Neural cell (in vitro differentiated cells): ENCODE data around the gene AARS2. TPM values are rescaled to one million over a fixed set of nuclear protein-coding genes. Genes with fewer than 3 reads are reported as not detected.

Experiments
- H2AFZ ChIP-seq: fragments of 200-600, 300-800 bp; sonication (generic), shearing (Covaris generic); 2 replicates; pipeline ENCODE4 v1.6.0; 2014; ENCODE audit warnings: low read depth, mild to moderate bottlenecking, antibody characterized with exemption, low read length, moderate library complexity
- H3F3A ChIP-seq: fragments of 200-600 bp; shearing (Covaris generic); 2 replicates; pipeline ENCODE4 v1.6.1; 2016; ENCODE audit warnings: mild to moderate bottlenecking, moderate library complexity, mixed read lengths, antibody characterized with exemption, low read length; ENCODE audit not compliant: insufficient read depth, poor library complexity, severe bottlenecking
- H3K27ac ChIP-seq: fragments of 200-600, 300-800 bp; sonication (generic), shearing (Covaris generic); 2 replicates; pipeline ENCODE4 v1.5.1; 2014; ENCODE audit warnings: mild to moderate bottlenecking, low read length, moderate library complexity
- H3K27me3 ChIP-seq: fragments of 300-800, 200-600 bp; sonication (generic), shearing (Covaris generic); 2 replicates; pipeline ENCODE4 v1.6.0; 2014; ENCODE audit warnings: mild to moderate bottlenecking, low read depth, low read length, moderate library complexity; ENCODE audit not compliant: insufficient read depth
- H3K36me3 ChIP-seq: fragments of 300-800, 200-600 bp; sonication (generic), shearing (Covaris generic); 2 replicates; pipeline ENCODE4 v1.5.1; 2014; ENCODE audit warnings: mild to moderate bottlenecking, antibody characterized with exemption, low read length, moderate library complexity; ENCODE audit not compliant: insufficient read depth
- H3K4me2 ChIP-seq: fragments of 300-800, 200-600 bp; sonication (generic), shearing (Covaris generic); 2 replicates; pipeline ENCODE4 v1.6.0; 2014; ENCODE audit warnings: mild to moderate bottlenecking, low read length
- H3K4me3 ChIP-seq: fragments of 300-800, 200-600 bp; sonication (generic), shearing (Covaris generic); 2 replicates; pipeline ENCODE4 v1.5.1; 2014; ENCODE audit warnings: mild to moderate bottlenecking, low read length, moderate library complexity
- H3K79me2 ChIP-seq: fragments of 200-600 bp; shearing (Covaris generic); replicated peaks from 2 replicates; pipeline ENCODE4 v1.6.0; 2014; ENCODE audit warnings: mild to moderate bottlenecking, low read length, moderate library complexity; ENCODE audit not compliant: insufficient read depth
- H3K9ac ChIP-seq: fragments of 300-800, 200-600 bp; sonication (generic), shearing (Covaris generic); 2 replicates; pipeline ENCODE4 v1.6.1; 2016; ENCODE audit warnings: mild to moderate bottlenecking, low read length, mixed read lengths
- H3K9me2 ChIP-seq: fragments of 200-600 bp; shearing (Covaris generic); 2 replicates; pipeline ENCODE4 v1.6.1; 2016; ENCODE audit warnings: mild to moderate bottlenecking, low read length, mixed read lengths; ENCODE audit not compliant: insufficient read depth
- H3K9me3 ChIP-seq: fragments of 200-600, 300-800 bp; sonication (generic), shearing (Covaris generic); 2 replicates; pipeline ENCODE4 v1.6.1; 2016; ENCODE audit warnings: mild to moderate bottlenecking, mixed run types, low read length, moderate library complexity, mixed read lengths
- H4K20me1 ChIP-seq: fragments of 200-600 bp; shearing (Covaris generic); 2 replicates; pipeline ENCODE4 v1.6.1; 2016; ENCODE audit warnings: mild to moderate bottlenecking, mixed run types; ENCODE audit not compliant: insufficient read depth
- CTCF ChIP-seq: fragments of 450-650 bp; IDR thresholded peaks from 2 replicates; pipeline ENCODE4 v1.5.1; 2014; ENCODE audit warnings: antibody characterized with exemption, mild to moderate bottlenecking, moderate library complexity; ENCODE audit not compliant: poor library complexity, severe bottlenecking
- EP300 ChIP-seq: fragments of 450-650 bp; conservative IDR thresholded peaks from 2 replicates; pipeline ENCODE4 v1.6.1; 2014; ENCODE audit warnings: antibody characterized with exemption, mild to moderate bottlenecking, moderate library complexity; ENCODE audit not compliant: poor library complexity, severe bottlenecking
- EZH2 ChIP-seq: fragments of 200-600, 300-800 bp; shearing (Covaris generic), sonication (generic); IDR thresholded peaks from 2 replicates; pipeline ENCODE4 v1.6.1; 2014; ENCODE audit warnings: antibody characterized with exemption, low read length, borderline replicate concordance, mild to moderate bottlenecking; ENCODE audit not compliant: insufficient read depth, poor library complexity, severe bottlenecking
- MXI1 ChIP-seq: fragments of 450-650 bp; conservative IDR thresholded peaks from 2 replicates; pipeline ENCODE4 v1.6.1; 2014; ENCODE audit warnings: antibody characterized with exemption, mild to moderate bottlenecking; ENCODE audit not compliant: poor library complexity, severe bottlenecking
- POLR2AphosphoS5 ChIP-seq: IDR thresholded peaks from 2 replicates; pipeline ENCODE4 v1.6.1; 2012
- RAD21 ChIP-seq: fragments of 450-650 bp; conservative IDR thresholded peaks from 2 replicates; pipeline ENCODE4 v1.6.1; 2014; ENCODE audit warnings: antibody characterized with exemption, mild to moderate bottlenecking, moderate library complexity
- REST ChIP-seq: IDR thresholded peaks from 2 replicates; pipeline ENCODE4 v1.6.1; 2012; ENCODE audit warnings: borderline replicate concordance
- SMC3 ChIP-seq: fragments of 450-650 bp; conservative IDR thresholded peaks from 2 replicates; pipeline ENCODE4 v1.6.1; 2014; ENCODE audit warnings: antibody characterized with exemption, mild to moderate bottlenecking, moderate library complexity; ENCODE audit not compliant: poor library complexity
- TAF1 ChIP-seq: IDR thresholded peaks from 2 replicates; pipeline ENCODE4 v1.6.1; 2012; ENCODE audit warnings: low read depth
- polyA plus RNA-seq: library from polyadenylated mRNA; depleted of rRNA; stranded (reverse); fragments of >200 nt; gene quantifications from 2 replicates; pipeline ENCODE4 v1.2.3, GENCODE V29; 2014

Gene AARS2
- polyA plus RNA-seq, 1 donor from 2014 or later, result 12.6 TPM

DNA sequence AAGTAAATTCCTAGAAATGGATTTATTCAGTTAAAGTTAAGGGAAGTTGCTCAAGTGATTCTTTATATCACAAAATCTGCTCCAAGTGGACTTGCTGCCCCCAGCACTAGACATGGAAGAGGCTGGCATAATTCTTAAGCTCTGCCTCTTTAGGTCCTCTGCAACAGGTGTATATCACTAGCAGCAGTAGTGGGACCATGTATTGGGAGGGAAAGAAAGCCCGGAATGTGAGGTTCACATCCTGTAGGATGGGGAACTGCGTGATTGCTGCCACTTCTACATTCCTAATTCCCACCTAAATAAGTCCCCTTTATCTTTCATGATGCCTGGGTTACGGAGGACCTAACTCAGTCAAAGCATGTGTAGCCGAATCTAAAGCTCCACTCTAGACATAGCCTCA lies 42.5 kb upstream of the AARS2 start:
- Histone ChIP-seq H3K27me3 (no peaks in the 10 kb centered on the region), H2AFZ (no peak overlapping the region), H3K79me2 (no peaks in the 10 kb centered on the region), H4K20me1 (no peaks in the 10 kb centered on the region), H3F3A (no peaks in the 10 kb centered on the region), H3K9me2 (no peaks in the 10 kb centered on the region), H3K9ac (no peak overlapping the region), H3K9me3 (peaks cover 3% of the 10 kb centered on the region), H3K4me2 (no peak overlapping the region), H3K27ac (no peak overlapping the region), H3K36me3 (no peaks in the 10 kb centered on the region), H3K4me3 (no peak overlapping the region)
- TF ChIP-seq MXI1 (no peak), EP300 (no peak), RAD21 (no peak), CTCF (no peak), REST (no peak), POLR2AphosphoS5 (no peak), SMC3 (no peak), TAF1 (no peak), EZH2 (no peak)

DNA sequence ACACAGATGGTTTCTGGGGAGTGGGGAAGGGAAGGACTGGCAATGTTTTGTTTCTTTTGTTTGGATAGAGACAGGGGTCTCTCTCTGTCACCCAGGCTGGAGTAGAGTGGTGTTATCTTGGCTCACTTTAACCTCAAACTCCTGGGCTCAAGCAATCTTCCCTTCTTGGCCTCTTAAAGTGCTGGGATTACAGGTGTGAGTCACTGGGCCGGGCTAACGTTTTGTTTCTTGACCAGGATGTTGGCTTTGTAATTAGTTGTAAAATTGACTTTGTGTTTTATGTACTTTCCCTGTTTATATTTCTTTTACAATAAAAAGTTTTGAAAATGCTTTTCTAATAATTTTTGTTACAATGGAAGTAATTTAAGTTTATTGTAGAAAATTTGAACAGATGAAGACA lies 40.2 kb upstream of the AARS2 start:
- H3K4me3 ChIP-seq, result no peak overlapping the region
- no peaks in the 10 kb centered on the region for H3K36me3 ChIP-seq

More for the DNA sequence above, 40.2 kb upstream of the AARS2 start:
- H3K9me2 ChIP-seq, result no peaks in the 10 kb centered on the region
- no peaks in the 10 kb centered on the region for H3F3A ChIP-seq
- H3K9ac ChIP-seq, result no peak overlapping the region
- H3K27me3 ChIP-seq, result no peaks in the 10 kb centered on the region
- H3K9me3 ChIP-seq, result peaks cover 3% of the 10 kb centered on the region
- H4K20me1 ChIP-seq, result no peaks in the 10 kb centered on the region
- TF ChIP-seq EZH2 (no peak), TAF1 (no peak), POLR2AphosphoS5 (no peak), CTCF (no peak), RAD21 (no peak), REST (no peak), MXI1 (no peak), SMC3 (no peak), EP300 (no peak)
- H2AFZ ChIP-seq, result no peak overlapping the region
- H3K4me2 ChIP-seq, result no peak overlapping the region
- no peaks in the 10 kb centered on the region for H3K79me2 ChIP-seq
- H3K27ac ChIP-seq, result no peak overlapping the region
